OCI-LY1 (cell line): ENCODE measurements around the gene PXDN.

Source experiments
- H2AFZ ChIP-seq: fragments of 200-600 bp; sonication (generic), shearing (Covaris generic); 2 replicates; pipeline ENCODE4 v1.6.0; 2014; ENCODE audit warnings: antibody characterized with exemption, mild to moderate bottlenecking, low read length
- H3F3A ChIP-seq: fragments of 200-600 bp; sonication (generic), shearing (Covaris generic); 2 replicates; pipeline ENCODE4 v1.6.0; 2014; ENCODE audit warnings: mild to moderate bottlenecking, antibody characterized with exemption, low read length, moderate library complexity; ENCODE audit not compliant: insufficient read depth
- H3K27ac ChIP-seq: fragments of 200-600 bp; sonication (generic); 2 replicates; pipeline ENCODE4 v1.5.1; 2014; ENCODE audit warnings: low read length, mixed run types, mild to moderate bottlenecking, low read depth; ENCODE audit not compliant: poor library complexity, severe bottlenecking
- H3K27me3 ChIP-seq: fragments of 200-600 bp; sonication (generic); 2 replicates; pipeline ENCODE4 v1.6.0; 2014; ENCODE audit warnings: antibody characterized with exemption, mild to moderate bottlenecking, low read length, moderate library complexity; ENCODE audit not compliant: insufficient read depth
- H3K36me3 ChIP-seq: fragments of 200-600 bp; sonication (generic); 2 replicates; pipeline ENCODE4 v1.6.1; 2014; ENCODE audit warnings: mild to moderate bottlenecking, antibody characterized with exemption, low read length, moderate library complexity, mixed read lengths; ENCODE audit not compliant: insufficient read depth
- H3K4me1 ChIP-seq: fragments of 200-600 bp; sonication (generic); 2 replicates; pipeline ENCODE4 v1.5.1; 2014; ENCODE audit warnings: mild to moderate bottlenecking, low read length, moderate library complexity; ENCODE audit not compliant: insufficient read depth, severe bottlenecking
- H3K4me2 ChIP-seq: fragments of 200-600 bp; sonication (generic), shearing (Covaris generic); 2 replicates; pipeline ENCODE4 v1.6.1; 2014; ENCODE audit warnings: low read length
- H3K4me3 ChIP-seq: fragments of 200-600 bp; sonication (generic); 2 replicates; pipeline ENCODE4 v1.5.1; 2014; ENCODE audit warnings: low read length, low read depth, mild to moderate bottlenecking, mixed read lengths; ENCODE audit not compliant: poor library complexity, severe bottlenecking
- H3K79me2 ChIP-seq: fragments of 200-600 bp; shearing (Covaris generic); 2 replicates; pipeline ENCODE4 v1.6.1; 2016; ENCODE audit warnings: mixed run types, low read length, mixed read lengths; ENCODE audit not compliant: insufficient read depth
- H3K9ac ChIP-seq: fragments of 200-600 bp; sonication (generic), shearing (Covaris generic); 2 replicates; pipeline ENCODE4 v1.6.1; 2014; ENCODE audit warnings: mild to moderate bottlenecking, low read length, mixed read lengths
- H3K9me2 ChIP-seq: fragments of 200-600 bp; sonication (generic), shearing (Covaris generic); 2 replicates; pipeline ENCODE4 v1.6.1; 2014; ENCODE audit warnings: low read depth, mild to moderate bottlenecking, low read length, mixed read lengths
- H3K9me3 ChIP-seq: fragments of 200-600 bp; shearing (Covaris generic); 2 replicates; pipeline ENCODE4 v1.6.1; 2014; ENCODE audit warnings: low read length, mixed read lengths
- H4K20me1 ChIP-seq: fragments of 200-600 bp; sonication (generic), shearing (Covaris generic); 2 replicates; pipeline ENCODE4 v1.6.0; 2016; ENCODE audit warnings: mild to moderate bottlenecking, low read length; ENCODE audit not compliant: insufficient read depth
- EZH2 ChIP-seq: fragments of 200-600 bp; sonication (generic), shearing (Covaris generic); IDR thresholded peaks from 2 replicates; pipeline ENCODE4 v1.8.0; 2017; ENCODE audit warnings: borderline replicate concordance, mixed run types, mild to moderate bottlenecking, antibody characterized with exemption, low read length, moderate library complexity, mixed read lengths
- TF ChIP-seq, protein P1 (sequence below): fragments of 200-600 bp; sonication (generic), shearing (Covaris generic); IDR thresholded peaks from 2 replicates; pipeline ENCODE4 v1.5.1; 2017; ENCODE audit warnings: mild to moderate bottlenecking, antibody characterized with exemption, low read length, moderate library complexity, mixed read lengths

The PXDN gene

DNA sequence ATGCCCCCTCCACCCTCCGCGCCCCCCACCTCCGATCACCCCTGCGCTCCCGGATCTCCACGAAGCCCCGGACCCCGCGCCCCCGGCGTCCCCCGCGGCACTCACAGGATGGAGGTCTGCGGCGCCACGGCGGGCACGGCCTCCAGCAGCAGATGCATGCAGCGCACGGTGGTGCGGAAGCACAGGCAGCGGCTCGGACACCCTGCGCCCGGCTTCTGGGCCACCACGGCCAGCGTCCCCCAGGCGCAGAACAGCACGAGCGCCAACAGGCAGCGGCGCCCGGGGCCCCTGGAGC, 217 bp downstream of the PXDN start:
- H2AFZ ChIP-seq, result no peak overlapping the region
- TF ChIP-seq, protein P1, sequence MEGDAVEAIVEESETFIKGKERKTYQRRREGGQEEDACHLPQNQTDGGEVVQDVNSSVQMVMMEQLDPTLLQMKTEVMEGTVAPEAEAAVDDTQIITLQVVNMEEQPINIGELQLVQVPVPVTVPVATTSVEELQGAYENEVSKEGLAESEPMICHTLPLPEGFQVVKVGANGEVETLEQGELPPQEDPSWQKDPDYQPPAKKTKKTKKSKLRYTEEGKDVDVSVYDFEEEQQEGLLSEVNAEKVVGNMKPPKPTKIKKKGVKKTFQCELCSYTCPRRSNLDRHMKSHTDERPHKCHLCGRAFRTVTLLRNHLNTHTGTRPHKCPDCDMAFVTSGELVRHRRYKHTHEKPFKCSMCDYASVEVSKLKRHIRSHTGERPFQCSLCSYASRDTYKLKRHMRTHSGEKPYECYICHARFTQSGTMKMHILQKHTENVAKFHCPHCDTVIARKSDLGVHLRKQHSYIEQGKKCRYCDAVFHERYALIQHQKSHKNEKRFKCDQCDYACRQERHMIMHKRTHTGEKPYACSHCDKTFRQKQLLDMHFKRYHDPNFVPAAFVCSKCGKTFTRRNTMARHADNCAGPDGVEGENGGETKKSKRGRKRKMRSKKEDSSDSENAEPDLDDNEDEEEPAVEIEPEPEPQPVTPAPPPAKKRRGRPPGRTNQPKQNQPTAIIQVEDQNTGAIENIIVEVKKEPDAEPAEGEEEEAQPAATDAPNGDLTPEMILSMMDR, result no peak
- TF ChIP-seq EZH2, result no peak
- no peaks in the 10 kb centered on the region for H3K36me3 ChIP-seq
- no peaks in the 10 kb centered on the region for H3K4me1 ChIP-seq
- H3K4me2 ChIP-seq, result no peak overlapping the region
- no peaks in the 10 kb centered on the region for H3F3A ChIP-seq
- no peak overlapping the region for H3K4me3 ChIP-seq
- H3K27me3 ChIP-seq, result no peaks in the 10 kb centered on the region
- H3K9ac ChIP-seq, result no peak overlapping the region
- no peaks in the 10 kb centered on the region for H4K20me1 ChIP-seq
- no peaks in the 10 kb centered on the region for H3K9me2 ChIP-seq
- H3K9me3 ChIP-seq, result no peaks in the 10 kb centered on the region
- no peaks in the 10 kb centered on the region for H3K79me2 ChIP-seq
- no peak overlapping the region for H3K27ac ChIP-seq

- no peaks in the 10 kb centered on the region for H3K36me3 ChIP-seq
- no peaks in the 10 kb centered on the region for H4K20me1 ChIP-seq
- H3K79me2 ChIP-seq, result no peaks in the 10 kb centered on the region
- H3K4me2 ChIP-seq, result no peak overlapping the region
- H3K4me3 ChIP-seq, result no peak overlapping the region
- no peak overlapping the region for H3K27ac ChIP-seq
- no peak overlapping the region for H3K9ac ChIP-seq
- H3F3A ChIP-seq, result no peaks in the 10 kb centered on the region
- no peaks in the 10 kb centered on the region for H3K27me3 ChIP-seq
- no peak for TF ChIP-seq EZH2
- TF ChIP-seq, protein P1, result no peak
- H2AFZ ChIP-seq, result no peak overlapping the region
- H3K9me2 ChIP-seq, result no peaks in the 10 kb centered on the region
- no peaks in the 10 kb centered on the region for H3K4me1 ChIP-seq
- H3K9me3 ChIP-seq, result no peaks in the 10 kb centered on the region
Observed at GRCh38 chr2:1743396-1744150, 742 bp downstream of the PXDN start.

DNA sequence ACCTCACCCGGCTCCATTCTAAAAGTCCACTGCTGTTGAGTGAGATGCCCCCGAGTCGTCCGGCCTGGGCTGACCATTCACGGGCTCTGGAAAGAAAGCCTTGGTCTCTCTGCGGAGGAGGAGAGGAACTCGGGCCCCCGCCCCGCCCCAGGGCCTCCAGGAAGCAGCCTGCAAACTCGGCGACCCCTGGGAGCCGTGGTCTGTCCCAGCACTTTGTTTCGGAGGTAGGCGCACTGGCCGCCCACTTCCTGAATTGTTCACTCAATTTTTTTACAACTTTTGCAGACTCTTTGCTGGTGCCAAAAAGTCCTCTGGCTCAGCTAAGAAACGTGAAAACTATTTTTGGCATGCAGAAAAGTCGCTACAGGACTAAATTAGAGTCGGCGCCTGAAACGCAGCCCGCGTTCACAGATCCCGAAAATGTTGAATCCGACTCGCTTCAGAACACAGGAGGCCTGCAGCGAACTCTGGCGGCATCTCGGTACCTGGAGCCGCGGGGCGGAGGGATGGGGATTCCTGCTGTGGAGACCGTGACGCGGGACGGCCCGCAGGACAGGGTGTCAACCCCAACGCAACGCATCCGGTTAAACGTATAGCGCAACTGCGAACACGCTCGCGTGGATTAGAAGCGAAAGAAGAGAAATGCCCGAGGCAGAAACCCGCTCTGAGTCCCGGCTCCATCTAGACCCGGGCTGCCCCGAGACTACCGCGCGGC, 1.5 kb downstream of the PXDN start:
- Histone ChIP-seq H3K4me2 (no peak overlapping the region), H3F3A (no peaks in the 10 kb centered on the region), H3K27ac (no peak overlapping the region), H3K79me2 (no peaks in the 10 kb centered on the region), H3K4me1 (no peaks in the 10 kb centered on the region), H3K36me3 (no peaks in the 10 kb centered on the region), H3K9me2 (no peaks in the 10 kb centered on the region), H3K4me3 (no peak overlapping the region), H3K9me3 (no peaks in the 10 kb centered on the region), H3K9ac (no peak overlapping the region), H4K20me1 (no peaks in the 10 kb centered on the region), H3K27me3 (no peaks in the 10 kb centered on the region), H2AFZ (no peak overlapping the region)
- TF ChIP-seq, protein P1, result no peak
- TF ChIP-seq EZH2, result no peak
